GM21786 (cell line): ENCODE data around the gene BROX.

Experiments
- ATAC-seq: cut with Tn5 transposase; IDR thresholded peaks from one replicate; pipeline ENCODE4 v1.9.1; 2021; ENCODE audit not compliant: unreplicated experiment

Gene BROX

GRCh38 chr1:222772996-222773379, 60.6 kb downstream of the BROX start:
- ATAC-seq: peak; percentile 91

GRCh38 chr1:222777463-222777862, 65.1 kb downstream of the BROX start:
- no peak for ATAC-seq

GRCh38 chr1:222777977-222778376, 65.6 kb downstream of the BROX start:
- no peak for ATAC-seq

GRCh38 chr1:222781251-222781650, 68.9 kb downstream of the BROX start:
- ATAC-seq: no peak

- ATAC-seq: no peak
Measured at GRCh38 chr1:222783051-222783450, 70.7 kb downstream of the BROX start.

GRCh38 chr1:222784371-222784770, 72.0 kb downstream of the BROX start:
- no peak for ATAC-seq
